ENCODE results near the gene CHMP4A. TPM values are rescaled to one million over a fixed set of nuclear protein-coding genes. Genes with fewer than 3 reads are reported as not detected.

Gene CHMP4A
- total and polyA plus RNA-seq, 2 of the 13 experiments (the other 11 are each of a cell fraction or from before 2014, with no cell fraction given), result 83.6 to 113 TPM

GRCh38 chr14:24252289-24253124 is 39.2 kb upstream of the CHMP4A start (continued):
- TF ChIP-seq TBX2 (CRISPR knock-in tag; IDR thresholded peaks at IDR 0.05; ENCODE audit: borderline replicate concordance) (no peak; the same call in 1 of the 2 replicates), RELA (CRISPR knock-in tag; IDR thresholded peaks at IDR 0.05) (no peak), HBP1 (CRISPR knock-in tag; IDR thresholded peaks at IDR 0.05; ENCODE audit: low read depth) (peak; percentile 92), PBX2 (CRISPR knock-in tag; IDR thresholded peaks at IDR 0.05) (peak; percentile 41; the same call in 1 of the 2 replicates), ZNF350 (CRISPR knock-in tag; IDR thresholded peaks at IDR 0.05; ENCODE audit: borderline replicate concordance, low read depth) (peak; percentile 52; the same call in 1 of the 2 replicates), SRSF9 (IDR thresholded peaks at IDR 0.05; ENCODE audit: borderline replicate concordance, insufficient read depth, low read depth, low read length, poor library complexity, severe bottlenecking) (no peak), HNRNPL (IDR thresholded peaks at IDR 0.05; ENCODE audit: low read depth, low read length) (no peak), MED8 (CRISPR knock-in tag; IDR thresholded peaks at IDR 0.05; ENCODE audit: insufficient replicate concordance) (no peak), GABPB1 (CRISPR knock-in tag; IDR thresholded peaks at IDR 0.05) (peak; percentile 58), ZZZ3 (CRISPR knock-in tag; IDR thresholded peaks at IDR 0.05; ENCODE audit: borderline replicate concordance) (peak; percentile 48; the same call in 1 of the 2 replicates), SRF (IDR thresholded peaks at IDR 0.05; ENCODE audit: low read depth, low read length) (no peak), ZFAT (CRISPR knock-in tag; conservative IDR thresholded peaks at IDR 0.05) (no peak), TRIM24 (CRISPR knock-in tag; IDR thresholded peaks at IDR 0.05) (no peak), ZNF253 (CRISPR knock-in tag; IDR thresholded peaks at IDR 0.05; ENCODE audit: borderline replicate concordance) (peak; percentile 64; the same call in 1 of the 2 replicates), SP4 (CRISPR knock-in tag; IDR thresholded peaks at IDR 0.05) (no peak), ZNF816 (CRISPR knock-in tag; IDR thresholded peaks at IDR 0.05; ENCODE audit: borderline replicate concordance) (no peak), BRCA1 (CRISPR knock-in tag; IDR thresholded peaks at IDR 0.05) (no peak), PHF8 (CRISPR knock-in tag; IDR thresholded peaks at IDR 0.05) (peak; percentile 47), NR0B2 (CRISPR knock-in tag; IDR thresholded peaks at IDR 0.05) (no peak), ZNF576 (CRISPR knock-in tag; IDR thresholded peaks at IDR 0.05) (no peak), SP5 (CRISPR knock-in tag; IDR thresholded peaks at IDR 0.05; ENCODE audit: borderline replicate concordance, low read depth) (0 out of 2 replicates have a peak, but pooled peaks have one; percentile 15), PRMT3 (CRISPR knock-in tag; IDR thresholded peaks at IDR 0.05; ENCODE audit: borderline replicate concordance, low read depth) (no peak), PBX3 (CRISPR knock-in tag; IDR thresholded peaks at IDR 0.05; ENCODE audit: borderline replicate concordance) (no peak), NFATC3 (CRISPR knock-in tag; IDR thresholded peaks at IDR 0.05) (no peak), ZNF746 (CRISPR knock-in tag; IDR thresholded peaks at IDR 0.05) (no peak), TOE1 (CRISPR knock-in tag; IDR thresholded peaks at IDR 0.05) (no peak)

Data from HepG2 (cell line).